HepG2 (cell line): ENCODE measurements around the gene RUVBL1. TPM values are rescaled to one million over a fixed set of nuclear protein-coding genes. Genes with fewer than 3 reads are reported as not detected.

ENCODE experiments used
- ATAD3A ChIP-seq: sonication (generic); formaldehyde crosslinking; IDR thresholded peaks from 2 replicates; pipeline ENCODE4 v1.4.0; 2020; ENCODE audit warnings: missing genetic modification reagents
- CEBPZ ChIP-seq: IDR thresholded peaks from 2 replicates; pipeline ENCODE4 v1.6.1; 2012; ENCODE audit warnings: low read length, improper control_type of control experiment
- EED ChIP-seq: sonication (generic); formaldehyde crosslinking; IDR thresholded peaks from 2 replicates; pipeline ENCODE4 v1.5.0; 2020; ENCODE audit warnings: mild to moderate bottlenecking, missing genetic modification reagents
- GRHL1 ChIP-seq: sonication (generic); formaldehyde crosslinking; conservative IDR thresholded peaks from 2 replicates; pipeline ENCODE4 v1.8.0; 2022; ENCODE audit warnings: missing genetic modification reagents
- HNF4A ChIP-seq: sonication (generic); formaldehyde crosslinking; IDR thresholded peaks from 2 replicates; pipeline ENCODE4 v1.4.0; 2020; ENCODE audit warnings: missing genetic modification reagents
- MTA1 ChIP-seq: sonication (generic); formaldehyde crosslinking; IDR thresholded peaks from 2 replicates; pipeline ENCODE4 v1.4.0; 2020; ENCODE audit warnings: missing genetic modification reagents, mild to moderate bottlenecking, borderline replicate concordance
- PHF20 ChIP-seq: sonication (generic); formaldehyde crosslinking; IDR thresholded peaks from 2 replicates; pipeline ENCODE4 v1.5.0; 2020; ENCODE audit warnings: mild to moderate bottlenecking, missing genetic modification reagents
- RARG ChIP-seq: sonication (generic); formaldehyde crosslinking; IDR thresholded peaks from 2 replicates; pipeline ENCODE4 v1.4.0; 2020; ENCODE audit warnings: low read depth, mild to moderate bottlenecking, missing genetic modification reagents
- RXRB ChIP-seq: IDR thresholded peaks from 2 replicates; pipeline ENCODE4 v1.6.1; 2016; ENCODE audit warnings: borderline replicate concordance, missing genetic modification reagents, missing compliant biosample characterization
- SP1 ChIP-seq, 2 experiments: fragments of 450-650 bp in 1 of 2; sonication (generic) in 1 of 2; formaldehyde crosslinking in 1 of 2; IDR thresholded peaks; 2 replicates each; pipeline versions ENCODE4 v1.4.0 to v1.6.1; 2016 to 2020; ENCODE audit warnings: missing genetic modification reagents in 1 of 2
- TSC22D2 ChIP-seq: sonication (generic); formaldehyde crosslinking; IDR thresholded peaks from 2 replicates; pipeline ENCODE4 v1.5.1; 2020; ENCODE audit warnings: missing genetic modification reagents, mild to moderate bottlenecking, borderline replicate concordance
- ZBTB7B ChIP-seq: sonication (generic); formaldehyde crosslinking; IDR thresholded peaks from 2 replicates; pipeline ENCODE4 v1.4.0; 2020; ENCODE audit warnings: missing genetic modification reagents
- ZIK1 ChIP-seq: sonication (generic); formaldehyde crosslinking; IDR thresholded peaks from 2 replicates; pipeline ENCODE4 v1.5.0; 2020; ENCODE audit warnings: mild to moderate bottlenecking, low read depth, missing genetic modification reagents, borderline replicate concordance
- ZNF101 ChIP-seq: sonication (generic); formaldehyde crosslinking; IDR thresholded peaks from 2 replicates; pipeline ENCODE4 v1.4.0; 2020; ENCODE audit warnings: mild to moderate bottlenecking, low read depth, missing genetic modification reagents, borderline replicate concordance
- ZNF136 ChIP-seq: sonication (generic); formaldehyde crosslinking; IDR thresholded peaks from 2 replicates; pipeline ENCODE4 v1.8.1; 2022; ENCODE audit warnings: low read depth, mild to moderate bottlenecking, moderate library complexity, missing genetic modification reagents
- ZNF138 ChIP-seq: sonication (generic); formaldehyde crosslinking; IDR thresholded peaks from 2 replicates; pipeline ENCODE4 v1.5.0; 2020; ENCODE audit warnings: mild to moderate bottlenecking, low read depth, missing genetic modification reagents
- ZNF20 ChIP-seq: sonication (generic); formaldehyde crosslinking; IDR thresholded peaks from 2 replicates; pipeline ENCODE4 v1.4.0; 2020; ENCODE audit warnings: mild to moderate bottlenecking, moderate library complexity, missing genetic modification reagents
- ZNF660 ChIP-seq: sonication (generic); formaldehyde crosslinking; IDR thresholded peaks from 2 replicates; pipeline ENCODE4 v1.5.1; 2020; ENCODE audit warnings: mild to moderate bottlenecking, low read depth, missing genetic modification reagents, borderline replicate concordance
- polyA plus RNA-seq, 8 experiments: library from polyadenylated mRNA; depleted of rRNA in 3 of 8; stranded (reverse) in 7 of 8; unstranded in 1 of 8; fragments of >200 nt; fragmentation: Illumina TruSeq in 4 of 8; extraction: Trizol in 4 of 8; gene quantifications; 2 replicates each; pipeline versions ENCODE4 v1.2.1 to v1.2.3, GENCODE V29; 2011 to 2016; ENCODE audit warnings: low read depth in 4 of 8, missing spikeins in 1 of 8, mixed read lengths in 1 of 8; ENCODE audit not compliant: insufficient read depth in 1 of 8
- total RNA-seq, 5 experiments: library from RNA; depleted of rRNA; stranded (reverse); fragments of >200 nt; fragmentation: Illumina TruSeq; extraction: Trizol; gene quantifications; 2 replicates each; pipeline ENCODE4 v1.2.3, GENCODE V29; 2016; ENCODE audit warnings: low read depth in 1 of 5
- TF ChIP-seq, protein P1 (sequence below), 2 experiments: sonication (generic) in 1 of 2; formaldehyde crosslinking in 1 of 2; IDR thresholded peaks; 2 replicates each; pipeline versions ENCODE4 v1.6.1 to v1.9.0; 2014 to 2022; ENCODE audit warnings: antibody characterized with exemption in 1 of 2, borderline replicate concordance in 1 of 2, inconsistent platforms in 1 of 2, low read depth in 1 of 2, missing genetic modification reagents in 1 of 2

Gene RUVBL1
- total and polyA plus RNA-seq, 2 of the 13 experiments (the other 11 are each of a cell fraction or from before 2014, with no cell fraction given), result 32.7 to 86.3 TPM

DNA sequence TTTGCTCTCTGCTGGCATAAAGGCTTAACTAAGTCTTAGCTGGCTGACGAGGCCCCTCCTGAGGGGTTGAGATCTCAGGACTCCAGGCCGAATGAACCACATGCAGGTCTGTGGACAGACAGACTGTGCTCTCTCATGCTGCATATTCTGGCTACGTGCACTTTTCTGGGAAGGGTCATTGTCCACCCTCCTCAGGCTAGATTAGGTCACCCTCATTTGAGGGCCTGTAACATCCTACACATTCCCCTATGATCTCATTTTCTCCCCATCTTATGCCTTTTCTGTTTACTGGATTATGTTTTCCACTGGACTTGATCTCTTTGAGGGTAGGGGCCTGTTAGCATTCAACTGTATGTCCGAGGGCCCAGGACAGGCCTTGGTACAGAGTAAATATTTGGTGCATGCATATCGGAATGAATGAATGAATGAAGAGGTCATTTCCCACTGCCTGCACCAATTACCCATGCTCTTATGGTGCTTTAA is 43.4 kb upstream of the RUVBL1 start (continued):
- no peak for TF ChIP-seq TSC22D2
- no peak for TF ChIP-seq ZIK1 (CRISPR knock-in tag)
- TF ChIP-seq, protein P1, sequence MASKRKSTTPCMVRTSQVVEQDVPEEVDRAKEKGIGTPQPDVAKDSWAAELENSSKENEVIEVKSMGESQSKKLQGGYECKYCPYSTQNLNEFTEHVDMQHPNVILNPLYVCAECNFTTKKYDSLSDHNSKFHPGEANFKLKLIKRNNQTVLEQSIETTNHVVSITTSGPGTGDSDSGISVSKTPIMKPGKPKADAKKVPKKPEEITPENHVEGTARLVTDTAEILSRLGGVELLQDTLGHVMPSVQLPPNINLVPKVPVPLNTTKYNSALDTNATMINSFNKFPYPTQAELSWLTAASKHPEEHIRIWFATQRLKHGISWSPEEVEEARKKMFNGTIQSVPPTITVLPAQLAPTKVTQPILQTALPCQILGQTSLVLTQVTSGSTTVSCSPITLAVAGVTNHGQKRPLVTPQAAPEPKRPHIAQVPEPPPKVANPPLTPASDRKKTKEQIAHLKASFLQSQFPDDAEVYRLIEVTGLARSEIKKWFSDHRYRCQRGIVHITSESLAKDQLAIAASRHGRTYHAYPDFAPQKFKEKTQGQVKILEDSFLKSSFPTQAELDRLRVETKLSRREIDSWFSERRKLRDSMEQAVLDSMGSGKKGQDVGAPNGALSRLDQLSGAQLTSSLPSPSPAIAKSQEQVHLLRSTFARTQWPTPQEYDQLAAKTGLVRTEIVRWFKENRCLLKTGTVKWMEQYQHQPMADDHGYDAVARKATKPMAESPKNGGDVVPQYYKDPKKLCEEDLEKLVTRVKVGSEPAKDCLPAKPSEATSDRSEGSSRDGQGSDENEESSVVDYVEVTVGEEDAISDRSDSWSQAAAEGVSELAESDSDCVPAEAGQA (IDR thresholded peaks at IDR 0.05; ENCODE audit: low read depth), result no peak
- TF ChIP-seq, protein P1 (CRISPR knock-in tag; IDR thresholded peaks at IDR 0.05; ENCODE audit: borderline replicate concordance), result no peak
- no peak for TF ChIP-seq GRHL1 (CRISPR knock-in tag)
- TF ChIP-seq MTA1 (CRISPR knock-in tag), result no peak
- TF ChIP-seq EED (CRISPR knock-in tag), result no peak
- no peak for TF ChIP-seq ZNF20 (CRISPR knock-in tag)
- TF ChIP-seq HNF4A (CRISPR knock-in tag), result peak; percentile 34; the same call in 1 of the 2 replicates
- 0 out of 2 replicates have a peak, but pooled peaks have one; percentile 21 for TF ChIP-seq RXRB (CRISPR knock-in tag)
- TF ChIP-seq ZNF138 (CRISPR knock-in tag), result no peak
- TF ChIP-seq PHF20 (CRISPR knock-in tag), result no peak
- TF ChIP-seq ZNF660 (CRISPR knock-in tag), result no peak
- no peak for TF ChIP-seq ZNF136 (CRISPR knock-in tag)
- no peak for TF ChIP-seq ATAD3A (CRISPR knock-in tag)
- no peak for TF ChIP-seq ZBTB7B (CRISPR knock-in tag)
- no peak for TF ChIP-seq ZNF101 (CRISPR knock-in tag)
- TF ChIP-seq RARG, result no peak
- no peak for TF ChIP-seq CEBPZ
- TF ChIP-seq SP1 (IDR thresholded peaks at IDR 0.05), result no peak
- TF ChIP-seq SP1 (CRISPR knock-in tag; IDR thresholded peaks at IDR 0.05), result no peak
